CD1c-positive myeloid dendritic cell (primary cell): ENCODE measurements around the gene POMGNT2.

ENCODE experiments used
- DNase-seq: peaks from one replicate; pipeline ENCODE4 v3.0.0-alpha.2; 2016; ENCODE audit errors: extremely low spot score

Gene POMGNT2

DNA sequence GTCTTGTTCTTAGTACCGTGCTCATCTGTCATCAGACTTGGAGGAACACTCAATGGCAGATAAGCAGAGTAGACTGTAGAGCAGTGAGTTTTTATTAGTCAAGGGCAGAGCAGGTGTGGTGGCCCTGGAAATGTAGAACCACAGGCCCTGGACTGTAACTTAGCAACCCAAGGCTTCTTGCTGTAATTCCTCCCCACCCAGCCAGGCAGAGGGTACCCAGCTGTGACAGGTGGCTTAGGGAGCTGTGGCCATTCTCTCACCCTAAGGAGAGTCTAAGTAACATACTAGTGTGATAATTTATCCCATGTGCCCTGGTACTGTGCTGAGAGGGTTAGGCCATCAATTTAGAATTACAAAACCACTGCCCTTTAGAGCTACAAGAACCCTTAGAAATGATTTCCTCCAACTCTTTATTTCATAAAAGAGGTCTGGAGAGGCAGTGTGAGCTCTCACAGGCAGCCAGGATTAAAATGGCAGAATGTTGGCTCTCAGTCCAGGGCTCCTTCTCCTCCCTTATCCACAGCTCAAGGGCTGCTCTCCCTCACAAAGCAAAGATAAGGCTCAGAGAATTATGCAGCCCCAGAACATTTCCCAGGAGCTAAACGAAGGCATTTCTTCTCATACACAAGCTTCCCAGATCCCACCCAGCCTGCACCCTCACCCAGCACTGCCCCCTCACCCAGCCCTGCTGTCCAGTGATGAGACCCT is 3.0 kb downstream of the POMGNT2 start:
- no peak for DNase-seq

DNA sequence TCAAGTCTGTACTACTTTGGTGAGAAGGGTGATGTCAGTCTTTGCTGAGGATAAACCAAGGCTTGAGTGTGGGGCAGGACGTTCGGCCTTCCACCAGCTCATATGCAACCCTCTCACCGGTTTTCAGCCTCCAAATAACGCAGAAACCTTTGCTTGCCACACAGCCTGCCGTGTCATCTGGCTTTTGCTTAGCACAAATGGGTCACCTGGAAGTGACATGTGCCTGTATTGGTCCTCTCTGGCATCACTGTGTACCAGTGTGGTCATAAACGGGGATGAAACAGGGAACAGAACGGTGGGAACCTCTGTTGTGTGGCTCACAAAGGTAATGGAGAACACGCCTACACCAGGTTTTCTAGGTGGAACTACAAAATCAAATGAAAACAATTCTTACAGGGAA is 7.1 kb downstream of the POMGNT2 start:
- DNase-seq: no peak

DNA sequence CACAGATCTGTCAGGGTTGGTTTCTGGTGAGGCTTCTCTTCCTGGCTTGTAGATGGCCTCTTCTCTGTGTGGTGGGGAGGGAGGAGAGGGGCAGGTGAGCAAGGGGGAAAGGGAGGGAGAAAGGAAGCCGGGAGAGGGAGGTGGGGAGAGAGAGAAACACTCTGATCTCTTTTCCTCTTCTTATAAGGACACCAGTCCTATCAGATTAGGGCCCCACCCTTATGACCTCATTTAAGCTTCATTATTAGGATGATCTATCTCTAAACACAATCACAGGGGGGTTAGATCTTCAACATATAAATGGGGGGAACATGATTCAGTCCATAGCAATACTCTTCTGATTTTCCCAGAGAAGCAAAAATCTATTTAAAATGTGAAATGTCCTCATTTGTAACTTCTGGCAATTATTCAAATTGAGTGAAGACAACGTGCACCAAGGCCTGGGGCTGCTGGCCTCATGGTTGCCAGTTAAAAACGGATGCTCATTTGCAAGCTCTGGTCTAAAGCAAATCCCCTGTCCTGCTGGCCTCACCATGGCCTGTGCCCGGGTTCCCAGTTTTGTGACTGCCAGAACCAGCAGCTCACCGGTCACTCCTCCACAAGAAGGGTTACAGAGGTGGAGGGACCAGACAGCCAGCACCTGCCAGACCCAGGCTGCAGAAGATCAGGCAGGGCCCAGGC is 8.3 kb downstream of the POMGNT2 start:
- DNase-seq: no peak

DNA sequence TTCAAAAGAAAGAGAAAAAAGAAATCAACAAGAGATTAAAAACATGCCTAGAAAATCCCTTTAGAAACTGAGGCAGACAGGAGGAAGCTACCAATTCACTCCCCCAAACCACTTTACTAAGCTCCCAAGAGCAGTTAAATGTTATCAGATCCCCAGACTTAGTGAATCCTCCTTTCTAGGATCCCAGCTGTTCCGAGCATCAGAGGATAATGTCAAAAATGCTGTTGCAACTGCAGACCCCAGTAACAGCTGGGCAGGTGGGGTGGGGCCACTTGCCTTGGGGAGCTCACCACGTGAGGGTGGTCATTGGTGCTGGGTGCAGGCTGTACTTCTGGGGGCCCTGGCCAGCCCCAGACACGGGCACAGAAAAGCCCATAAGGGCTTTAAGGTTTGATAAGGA is 9.1 kb downstream of the POMGNT2 start:
- DNase-seq: no peak

DNA sequence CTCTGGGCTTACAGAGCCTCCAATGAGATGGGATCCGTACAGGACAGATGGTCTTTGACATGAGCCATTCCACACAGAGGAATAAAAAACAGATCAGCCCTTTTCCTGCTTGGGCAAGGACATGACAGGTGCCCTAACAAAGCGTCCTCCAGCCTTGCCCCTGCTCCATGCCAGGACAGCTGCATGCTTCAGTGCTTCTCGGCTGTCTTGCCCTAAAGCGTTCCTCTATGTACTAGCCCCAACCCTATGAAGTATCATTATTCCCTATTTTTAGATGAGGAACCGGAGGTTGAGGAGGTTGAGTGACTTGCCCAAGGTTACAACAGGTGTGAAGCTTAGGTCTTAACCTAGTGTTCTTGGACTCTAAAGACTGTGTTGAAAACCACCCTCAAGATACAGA is 10.5 kb downstream of the POMGNT2 start:
- DNase-seq: no peak

DNA sequence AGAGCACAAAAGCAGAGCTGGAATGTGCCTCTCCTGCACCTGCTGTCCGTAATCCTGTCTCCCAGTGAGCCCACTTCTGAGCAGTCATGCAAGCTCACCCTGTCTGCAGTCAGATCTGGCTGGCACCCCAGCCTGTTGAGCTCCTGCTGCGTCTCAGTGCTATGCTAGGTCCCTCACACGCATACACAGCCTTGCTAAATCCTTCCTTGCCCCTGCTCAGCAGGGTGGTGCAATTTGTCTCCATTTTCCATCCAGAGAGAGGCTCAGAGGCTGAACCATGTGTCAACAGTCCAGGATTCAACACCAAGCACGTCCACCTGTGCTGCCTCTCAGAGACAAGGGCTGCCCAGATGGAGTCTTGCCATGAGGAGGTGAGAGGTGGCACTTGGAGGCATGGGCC is 11.0 kb downstream of the POMGNT2 start:
- no peak for DNase-seq

DNA sequence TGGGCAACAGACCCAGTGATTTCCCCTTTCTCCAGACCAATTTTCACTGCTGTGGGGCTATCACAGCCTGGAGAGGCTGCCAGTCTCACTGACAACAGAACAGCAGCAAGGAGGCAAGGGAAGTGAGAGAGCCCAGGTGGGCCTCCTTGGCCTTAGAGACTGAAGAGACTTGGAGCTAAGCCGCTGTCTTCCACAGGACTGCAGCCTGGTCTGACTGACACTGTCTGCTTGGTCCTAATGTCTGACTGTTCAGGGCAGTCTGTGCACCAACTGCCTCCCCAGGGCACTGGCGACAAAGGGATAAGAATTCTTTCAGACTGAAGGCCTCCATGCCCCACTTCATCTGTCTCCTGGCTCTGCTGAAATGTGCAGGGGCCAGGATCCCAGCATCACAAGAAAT is 11.5 kb downstream of the POMGNT2 start:
- no peak for DNase-seq

DNA sequence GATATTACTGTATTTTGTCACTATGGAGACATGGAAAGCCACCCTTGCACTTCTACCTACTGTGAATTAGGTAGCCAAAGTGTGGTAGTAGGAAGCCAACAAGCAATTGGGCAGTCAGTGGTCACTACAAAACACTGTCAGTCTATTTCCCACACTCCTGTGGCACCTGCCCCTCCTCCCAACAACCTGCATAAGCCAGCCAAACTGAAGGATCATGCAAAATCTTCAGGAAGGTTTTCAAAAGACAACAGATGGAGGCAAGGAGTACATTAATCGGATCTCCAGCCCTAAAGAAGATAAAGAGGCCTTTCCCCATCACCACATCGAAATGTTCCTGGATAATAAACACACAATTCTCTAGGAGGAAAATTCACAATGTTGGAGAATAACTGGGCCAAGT is 11.9 kb downstream of the POMGNT2 start:
- no peak for DNase-seq

DNA sequence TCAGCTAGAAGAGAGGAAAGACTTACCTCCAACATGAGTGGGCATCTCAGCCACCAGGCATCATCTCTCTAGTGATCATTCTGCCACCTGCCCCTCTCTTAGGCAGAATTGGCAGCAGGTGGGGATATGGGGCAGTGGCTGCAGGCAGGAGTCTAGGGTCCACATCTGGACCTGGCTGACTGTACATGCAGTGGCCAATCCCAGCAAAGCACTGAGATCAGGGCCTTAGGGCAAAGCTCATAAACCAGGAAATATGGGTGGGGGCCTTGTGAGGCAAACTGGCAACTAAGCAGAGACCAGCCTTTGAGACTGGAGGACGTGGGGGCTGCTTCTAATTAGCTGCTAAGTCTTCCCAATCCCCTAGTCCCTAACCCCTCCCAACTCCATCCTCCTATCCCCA is 12.9 kb downstream of the POMGNT2 start:
- DNase-seq: no peak

DNA sequence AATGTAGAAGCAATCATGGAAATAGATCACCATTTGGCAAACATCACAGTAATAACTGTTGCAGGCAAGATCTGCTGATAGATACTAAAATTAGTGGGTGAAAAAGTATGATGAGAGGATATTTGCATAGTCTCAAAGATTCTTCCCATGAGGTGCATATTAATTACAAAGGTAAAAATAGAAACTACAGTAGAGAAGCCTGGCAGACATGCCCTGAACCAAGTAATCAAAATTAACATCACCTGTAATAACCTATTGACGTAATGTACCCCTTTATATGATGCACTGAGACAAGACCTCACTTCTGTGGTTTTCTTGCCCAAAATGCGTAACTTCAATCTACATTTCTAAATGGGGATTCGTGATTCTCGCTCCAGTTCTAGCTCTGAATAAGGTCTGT is 14.4 kb downstream of the POMGNT2 start:
- DNase-seq: no peak

DNA sequence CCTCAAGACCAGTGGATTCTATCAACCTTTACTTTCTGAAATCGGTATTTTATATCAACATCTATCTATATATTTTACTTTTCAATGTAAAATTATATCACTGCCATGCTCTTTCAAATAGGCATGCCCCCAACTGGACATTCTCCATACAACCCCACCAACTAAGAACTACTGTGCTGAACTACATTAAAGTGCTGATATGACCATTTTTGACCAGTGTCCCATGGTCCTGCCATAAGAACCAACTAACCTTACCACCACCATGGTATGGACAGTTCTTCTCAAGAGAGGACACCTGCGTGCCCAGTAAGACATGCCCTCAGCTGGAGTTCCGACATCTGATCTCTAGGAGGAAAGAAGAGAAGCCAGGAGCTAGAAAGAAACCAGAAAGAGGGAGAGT is 15.6 kb downstream of the POMGNT2 start:
- DNase-seq: no peak

DNA sequence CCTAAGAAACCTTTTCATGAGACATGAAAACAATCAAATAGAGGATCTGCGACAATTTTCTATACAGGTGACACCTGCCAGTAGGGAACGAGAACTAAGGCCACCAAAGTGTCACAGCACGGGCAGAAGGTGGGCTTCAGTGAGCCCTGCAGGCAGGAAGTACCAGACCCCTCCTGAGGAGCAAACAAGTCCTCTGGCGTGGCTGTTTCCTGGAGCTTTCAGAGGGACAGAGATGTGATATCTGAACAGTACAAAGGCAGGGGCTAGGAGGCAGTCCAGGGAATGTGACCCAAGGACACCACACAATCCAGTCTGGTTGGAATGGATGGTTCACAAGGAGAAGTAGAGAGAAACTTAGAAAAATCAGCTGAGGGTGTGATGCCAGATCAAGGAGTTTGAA is 16.8 kb downstream of the POMGNT2 start:
- no peak for DNase-seq

DNA sequence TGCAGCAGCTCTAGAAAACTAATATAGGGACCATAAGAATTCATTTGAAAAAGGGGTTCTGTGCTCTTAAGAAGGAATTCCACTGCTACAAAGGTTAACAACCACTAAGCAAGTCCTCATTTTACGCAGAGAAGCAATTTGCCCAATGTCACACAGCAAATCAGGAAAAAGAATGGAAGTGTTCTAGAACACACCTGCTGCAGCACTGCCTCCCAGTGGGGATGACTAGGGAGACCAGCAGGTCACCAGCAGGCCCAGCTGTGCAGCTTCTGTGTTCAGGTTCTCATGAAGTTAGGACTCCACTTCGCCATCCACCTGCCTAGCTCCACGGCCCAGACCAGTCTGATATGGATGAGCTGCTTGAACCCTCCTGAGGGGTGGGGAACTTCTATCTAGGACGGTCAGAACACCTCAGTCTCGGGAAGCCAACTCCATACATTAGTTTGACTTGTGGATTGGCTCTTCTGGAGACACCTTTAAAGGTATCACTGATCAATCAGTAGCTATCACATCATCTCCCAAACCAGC is 18.6 kb downstream of the POMGNT2 start:
- no peak for DNase-seq

DNA sequence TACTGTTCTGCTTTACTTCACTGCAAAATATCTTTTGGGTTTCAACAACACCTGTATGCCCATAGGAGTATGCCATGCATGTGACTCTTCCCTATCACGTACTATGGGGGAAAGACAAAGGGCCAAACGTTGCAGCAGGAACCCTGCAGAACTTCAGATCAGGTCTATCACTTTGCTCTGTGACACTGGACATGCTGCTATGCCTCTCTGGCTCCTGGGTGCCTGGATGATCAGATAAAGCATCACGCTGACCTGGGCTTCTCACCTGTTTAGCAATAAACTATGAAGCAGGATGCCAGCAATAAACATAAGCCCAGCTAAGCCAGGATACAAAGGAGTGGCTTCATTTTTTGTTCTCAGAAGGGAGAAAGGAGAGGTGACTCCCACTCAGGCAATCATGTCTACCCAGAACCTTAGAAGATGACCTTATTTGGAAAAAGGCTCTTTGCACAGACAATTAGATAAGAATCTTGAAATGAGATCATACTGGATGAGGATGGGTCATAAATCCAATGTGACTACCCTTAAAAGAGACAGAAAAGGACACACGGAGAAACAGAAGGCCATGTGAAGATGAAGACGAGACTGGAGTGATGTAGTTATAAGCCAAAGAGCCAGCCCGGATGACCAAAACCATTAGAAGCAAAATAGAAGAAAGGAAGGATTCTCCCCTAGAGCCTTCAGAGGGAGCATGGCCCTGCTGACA is 19.3 kb downstream of the POMGNT2 start:
- no peak for DNase-seq

DNA sequence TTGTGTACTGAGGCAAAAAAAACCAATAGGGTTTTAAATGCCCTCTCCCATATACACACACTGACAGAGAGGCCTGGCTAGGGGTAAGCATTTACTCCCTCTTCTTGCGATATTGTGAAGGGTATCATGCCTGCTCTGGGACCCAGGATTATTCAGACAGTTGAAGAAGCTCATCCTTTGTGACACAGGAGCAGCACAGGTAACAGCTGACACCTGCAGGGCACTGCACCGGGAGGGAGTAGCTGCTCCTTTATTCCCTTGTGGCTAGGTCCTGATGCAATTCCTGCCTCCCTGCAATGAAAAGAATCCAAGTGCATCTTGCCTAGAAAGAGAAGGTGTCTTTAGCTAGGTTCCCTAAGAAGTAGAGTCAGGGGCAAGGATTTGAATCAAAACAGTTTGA is 23.4 kb downstream of the POMGNT2 start:
- DNase-seq: no peak

DNA sequence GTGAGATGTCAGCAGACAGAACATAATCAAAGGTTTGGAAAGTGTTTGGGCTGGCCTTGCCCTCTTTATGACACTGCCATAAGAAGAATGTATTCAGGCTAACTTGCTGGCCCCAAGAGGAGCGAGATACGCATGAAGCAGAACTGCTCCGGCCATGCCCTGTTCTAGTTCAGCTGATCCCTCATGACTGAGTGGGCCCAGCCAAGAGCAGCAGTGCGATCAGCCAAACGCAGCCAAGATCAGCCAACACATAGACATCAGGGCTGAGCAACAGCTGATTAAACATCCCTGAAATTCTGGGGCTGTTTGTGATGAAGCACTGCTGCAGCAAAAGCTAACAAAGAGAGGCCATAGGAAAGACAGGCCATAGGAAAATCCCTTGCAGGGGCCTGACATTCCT is 24.1 kb downstream of the POMGNT2 start:
- DNase-seq: no peak

DNA sequence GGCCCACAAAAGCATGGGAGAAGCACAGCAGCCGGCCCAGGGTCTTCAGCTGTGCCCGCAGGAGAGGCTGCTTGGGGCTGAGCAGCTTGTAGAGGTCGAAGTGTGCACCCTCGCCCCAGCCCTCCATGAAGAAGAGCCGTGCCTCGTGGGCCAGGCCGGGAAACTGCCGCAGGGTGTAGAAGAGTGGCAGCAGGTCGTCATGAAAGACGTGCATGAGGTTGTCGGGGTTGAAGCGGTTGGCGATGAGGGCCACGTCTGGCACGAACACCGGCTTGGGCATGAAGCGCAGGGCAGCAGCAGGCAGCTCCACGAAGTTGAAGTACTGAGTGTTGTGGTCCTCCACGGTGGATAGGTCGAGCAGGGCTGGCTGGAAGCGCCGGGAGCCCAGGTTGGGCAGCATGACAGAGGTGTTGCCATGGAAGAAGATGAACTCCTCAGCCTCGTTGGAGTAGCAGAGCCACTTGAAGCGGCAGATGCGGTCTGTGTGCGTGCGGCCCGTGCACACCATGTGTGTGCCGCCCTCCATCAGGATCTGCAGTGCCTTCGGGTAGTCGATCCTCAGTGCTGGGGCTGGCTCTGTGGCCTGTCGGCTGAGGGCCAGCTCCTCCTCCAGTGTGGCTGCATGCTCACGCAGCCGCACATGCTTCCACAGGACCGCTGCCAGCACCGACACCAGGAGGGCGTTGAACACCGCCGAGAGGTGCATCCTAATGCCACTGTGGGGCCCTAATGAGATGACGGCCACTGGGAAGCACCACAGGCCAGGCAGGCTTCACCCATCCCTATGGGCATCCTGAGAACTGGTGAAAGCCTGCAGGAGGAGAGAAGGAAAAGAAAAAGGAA is 24.9 kb downstream of the POMGNT2 start:
- no peak for DNase-seq

DNA sequence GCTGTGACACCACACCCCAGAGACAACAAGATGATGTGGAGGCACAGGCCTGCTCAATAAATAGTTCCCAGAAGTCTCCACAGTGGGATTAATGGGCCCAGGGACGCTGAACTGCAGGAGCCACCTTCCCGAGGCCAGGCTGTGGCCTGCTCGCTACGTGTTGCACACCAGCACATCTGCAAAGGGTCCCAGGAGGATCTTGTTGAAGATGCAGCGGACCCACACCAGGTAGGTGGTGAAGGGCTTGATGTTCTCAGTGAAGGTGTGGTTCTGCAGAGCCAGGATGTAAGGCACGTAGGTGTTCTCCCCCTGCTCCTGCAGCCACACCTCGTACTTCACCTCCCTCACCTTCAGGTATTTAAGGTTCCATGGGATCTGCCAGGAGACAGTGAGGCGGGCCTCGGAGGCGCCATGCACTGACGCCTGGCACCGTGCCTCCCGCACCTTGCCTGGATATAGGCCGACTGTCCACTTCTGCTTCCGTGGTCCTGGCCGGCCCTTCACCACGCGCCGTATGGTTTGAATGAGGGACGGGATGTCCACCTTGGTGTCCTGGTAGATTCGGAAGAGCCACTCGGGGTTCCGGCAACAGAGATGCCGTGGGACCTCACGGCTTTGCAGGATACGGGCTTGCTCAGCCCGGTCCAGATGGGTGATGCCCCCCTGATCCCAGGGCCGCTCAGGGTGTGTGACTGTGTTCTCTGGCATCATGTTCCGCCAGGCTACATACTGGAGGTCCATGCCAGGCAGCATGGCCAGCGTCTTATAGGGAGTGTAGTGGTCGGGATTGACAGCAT is 26.1 kb downstream of the POMGNT2 start:
- DNase-seq: no peak

DNA sequence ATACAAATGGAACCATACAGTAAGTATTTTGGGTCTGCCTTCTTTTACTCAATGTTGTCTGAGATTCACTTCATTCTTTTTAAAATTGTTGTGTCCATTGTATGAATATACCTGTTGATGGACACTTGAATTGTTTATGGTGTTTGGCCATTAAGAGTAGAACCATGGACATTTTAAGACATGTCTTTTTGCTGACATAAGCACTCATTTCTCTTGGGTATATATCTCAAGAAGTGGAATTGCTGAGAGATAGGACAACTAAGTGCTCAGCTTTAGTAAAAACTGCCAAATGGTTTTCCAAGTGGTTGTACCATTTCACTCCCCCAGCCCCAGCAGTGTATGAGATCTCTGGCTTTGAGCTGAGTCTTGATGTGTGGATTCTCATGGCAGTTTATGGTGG is 28.2 kb downstream of the POMGNT2 start:
- no peak for DNase-seq

DNA sequence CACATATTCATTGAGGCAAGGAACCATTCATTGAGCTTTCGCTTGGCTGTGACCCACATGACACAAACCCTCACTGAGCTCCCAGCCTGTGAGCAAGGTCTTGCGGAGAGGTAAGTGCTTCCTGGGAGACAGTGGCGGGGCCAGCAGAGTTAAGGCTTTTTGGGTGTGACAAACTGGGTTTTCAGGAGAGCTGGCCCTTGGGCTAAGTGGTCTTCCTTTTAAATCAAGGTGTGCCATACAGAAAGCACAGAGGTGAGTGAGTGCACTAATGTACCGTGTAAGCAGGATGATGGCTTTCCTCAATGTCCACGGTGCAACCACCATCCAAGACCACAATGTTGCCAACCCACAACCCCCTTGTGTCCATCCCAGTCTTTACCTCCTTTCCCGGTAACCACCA is 28.6 kb downstream of the POMGNT2 start:
- no peak for DNase-seq

DNA sequence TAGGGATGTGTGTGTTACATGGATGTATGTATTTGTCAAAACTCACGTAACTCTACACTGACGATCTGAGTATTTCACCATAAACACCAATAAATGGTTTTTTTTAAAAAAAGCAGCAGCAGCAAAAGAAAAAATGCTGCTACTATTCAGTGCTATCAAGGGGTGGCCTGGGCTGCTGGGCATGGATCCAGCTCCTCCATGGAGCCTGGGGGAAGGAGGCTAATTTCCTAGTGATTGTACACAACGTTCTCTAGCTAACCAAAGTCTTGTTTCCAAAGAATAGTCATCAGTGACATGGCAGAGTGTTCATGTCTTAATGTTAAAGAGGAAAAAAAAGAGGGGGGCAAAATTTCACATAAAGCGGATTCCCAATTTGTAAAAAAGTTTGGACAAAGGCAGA is 29.0 kb downstream of the POMGNT2 start:
- no peak for DNase-seq
